NB4 (cell line): ENCODE measurements around the gene HTRA3.

Experiments
- DNase-seq: peaks from one replicate; pipeline ENCODE4 v3.0.0; 2010; ENCODE audit warnings: low read depth
- H3K4me3 ChIP-seq: one replicate; pipeline ENCODE4 v1.5.1; 2011; ENCODE audit warnings: mild to moderate bottlenecking, low read depth, low read length, moderate library complexity
- CTCF ChIP-seq: IDR thresholded peaks from one replicate; pipeline ENCODE4 v1.5.1; 2012; ENCODE audit warnings: low read depth, low read length
- MAX ChIP-seq: IDR thresholded peaks from 2 replicates; pipeline ENCODE4 v1.6.1; 2011; ENCODE audit warnings: low read depth, low read length
- MYC ChIP-seq: IDR thresholded peaks from 2 replicates; pipeline ENCODE4 v1.6.1; 2011; ENCODE audit warnings: low read depth, low read length
- POLR2A ChIP-seq: IDR thresholded peaks from 2 replicates; pipeline ENCODE4 v1.6.1; 2011; ENCODE audit warnings: mild to moderate bottlenecking; ENCODE audit not compliant: insufficient read length; ENCODE audit errors: extremely low read depth

HTRA3 gene

GRCh38 chr4:8306511-8307021 lies 37.0 kb downstream of the HTRA3 start:
- no peak for DNase-seq
- no peak overlapping the region for H3K4me3 ChIP-seq
- TF ChIP-seq CTCF (no peak), POLR2A (no peak), MYC (no peak), MAX (no peak)

DNA sequence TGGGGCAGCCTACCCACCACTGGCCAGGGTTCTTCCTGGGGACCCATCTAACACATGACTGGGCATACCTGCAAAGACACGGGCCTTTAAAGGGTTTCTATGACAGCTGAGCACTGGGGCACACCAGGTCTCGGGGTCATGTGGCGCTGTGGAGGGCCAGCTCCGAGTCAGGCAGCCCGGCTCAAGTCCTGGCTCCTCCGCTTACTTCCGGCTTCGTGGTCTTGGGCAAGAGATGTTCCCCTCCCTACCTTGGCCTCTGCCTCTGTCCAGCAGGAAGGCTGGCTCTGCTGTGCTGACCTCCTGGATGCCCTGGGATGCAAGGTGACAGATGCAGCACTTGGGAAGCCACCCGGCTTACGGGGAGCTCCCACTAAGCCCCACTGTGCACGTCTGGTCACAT lies 37.6 kb downstream of the HTRA3 start:
- DNase-seq, result no peak
- TF ChIP-seq MAX, result no peak
- TF ChIP-seq MYC, result no peak
- TF ChIP-seq CTCF, result no peak
- TF ChIP-seq POLR2A, result no peak

DNA sequence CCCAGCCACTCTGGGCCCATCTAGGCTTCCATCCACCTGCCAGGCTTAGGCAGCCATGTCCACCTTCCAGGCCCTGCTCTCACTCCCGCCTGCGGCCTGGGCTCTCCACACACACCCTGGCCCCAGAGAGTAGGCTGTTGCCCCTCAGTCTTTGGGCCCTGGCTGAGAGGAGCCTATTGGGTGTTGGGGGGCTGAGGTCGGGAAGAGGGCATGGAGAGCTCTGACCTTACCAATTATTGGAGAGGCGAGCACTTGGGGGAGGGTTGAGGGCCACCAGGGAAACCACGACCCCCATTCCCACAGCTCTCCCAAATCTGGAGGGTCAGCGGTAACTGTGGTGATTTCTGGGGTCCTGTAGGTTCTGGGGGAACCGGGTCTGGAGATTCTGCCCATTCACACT lies 38.2 kb downstream of the HTRA3 start:
- DNase-seq, result no peak
- no peak overlapping the region for H3K4me3 ChIP-seq
- TF ChIP-seq CTCF (no peak), MAX (no peak), MYC (no peak), POLR2A (no peak)

More for the DNA sequence above, 37.6 kb downstream of the HTRA3 start:
- H3K4me3 ChIP-seq, result no peak overlapping the region

GRCh38 chr4:8308144-8308543 lies 38.6 kb downstream of the HTRA3 start:
- no peak overlapping the region for H3K4me3 ChIP-seq
- TF ChIP-seq MYC (no peak), MAX (no peak)
- no peak for DNase-seq

GRCh38 chr4:8308856-8309771 lies 39.6 kb downstream of the HTRA3 start:
- peak; percentile 53 for DNase-seq
- TF ChIP-seq CTCF, result no peak
- no peak; the same call in 1 of the 2 replicates for TF ChIP-seq MYC
- no peak for TF ChIP-seq POLR2A
- no peak for TF ChIP-seq MAX
- H3K4me3 ChIP-seq, result no peak overlapping the region

GRCh38 chr4:8310306-8310705 lies 40.8 kb downstream of the HTRA3 start:
- no peak overlapping the region for H3K4me3 ChIP-seq
- no peak for TF ChIP-seq CTCF
- no peak for TF ChIP-seq MYC
- no peak for TF ChIP-seq POLR2A
- DNase-seq, result no peak
